Esophagus muscularis mucosa (tissue), 4 donors: ENCODE data around the gene ATCAY. TPM values are rescaled to one million over a fixed set of nuclear protein-coding genes. Genes with fewer than 3 reads are reported as not detected.

Experiments used
- DNase-seq: peaks from one replicate; pipeline ENCODE4 v3.0.0-alpha.2; 2017; ENCODE audit errors: extremely low spot score
- H3K27ac ChIP-seq, 4 donors: fragments of 200-600 bp; sonication (generic); replicated peaks in 1 of 4; 1 replicate in 3 of 4; 2 replicates in 1 of 4; pipeline ENCODE4 v1.5.1; 2016 to 2019; ENCODE audit warnings: mild to moderate bottlenecking in 1 of 4
- H3K27me3 ChIP-seq, 4 donors: fragments of 200-600 bp; sonication (generic); one replicate each; pipeline versions ENCODE4 v1.5.1 to v1.6.0; 2016 to 2019
- H3K36me3 ChIP-seq, 4 donors: fragments of 200-600 bp; sonication (generic); one replicate each; pipeline ENCODE4 v1.5.1; 2016 to 2019
- H3K4me1 ChIP-seq, 4 donors: fragments of 200-600 bp; sonication (generic); one replicate each; pipeline ENCODE4 v1.5.1; 2016 to 2019
- H3K4me3 ChIP-seq, 4 donors: fragments of 200-600 bp; sonication (generic); 1 replicate in 2 of 4; 2 replicates in 2 of 4; pipeline ENCODE4 v1.5.1; 2016 to 2019; ENCODE audit warnings: mild to moderate bottlenecking in 4 of 4, moderate library complexity in 1 of 4
- H3K9me3 ChIP-seq, 4 donors: fragments of 200-600 bp; sonication (generic); 1 replicate in 3 of 4; 2 replicates in 1 of 4; pipeline ENCODE4 v1.5.1; 2016 to 2019
- EP300 ChIP-seq: sonication (generic); formaldehyde crosslinking; IDR thresholded peaks from one replicate; pipeline ENCODE4 v1.6.1; 2017; ENCODE audit warnings: antibody characterized with exemption
- POLR2A ChIP-seq: fragments of 450-650 bp; IDR thresholded peaks from one replicate; pipeline ENCODE4 v1.6.1; 2017; ENCODE audit warnings: antibody characterized with exemption, moderate library complexity, mild to moderate bottlenecking, low read depth
- POLR2AphosphoS5 ChIP-seq, 2 donors: sonication (generic); formaldehyde crosslinking; IDR thresholded peaks; one replicate each; pipeline ENCODE4 v1.6.1; 2017; ENCODE audit warnings: antibody characterized with exemption in 2 of 2
- WGBS: methylation state at CpG from one replicate; pipeline ENCODE4 v1.1.5; 2018; 5-methylcytosine and 5-hydroxymethylcytosine counted together
- intact Hi-C: fragments of 100-400 bp; cut with DNase I; formaldehyde crosslinking; loops from one replicate; pipeline ENCODE4 v1.15.1; 2023
- total RNA-seq, 4 donors: library from RNA; depleted of rRNA; stranded (reverse); fragments of >200 nt; gene quantifications; one replicate each; pipeline versions ENCODE4 v1.1.0 to v1.2.1, GENCODE V29; 2016
- TF ChIP-seq, protein P1 (sequence below), 3 experiments: fragments of 200-600 bp in 2 of 3; fragments of 450-650 bp in 1 of 3; sonication (generic) in 2 of 3; IDR thresholded peaks; one replicate each; pipeline ENCODE4 v1.5.1; 2017 to 2019; ENCODE audit warnings: antibody characterized with exemption in 3 of 3, mild to moderate bottlenecking in 2 of 3, moderate library complexity in 1 of 3

ATCAY gene
- total RNA-seq, 4 donors from 2014 or later: 0.42 to 1.3 (median 0.82) TPM

DNA sequence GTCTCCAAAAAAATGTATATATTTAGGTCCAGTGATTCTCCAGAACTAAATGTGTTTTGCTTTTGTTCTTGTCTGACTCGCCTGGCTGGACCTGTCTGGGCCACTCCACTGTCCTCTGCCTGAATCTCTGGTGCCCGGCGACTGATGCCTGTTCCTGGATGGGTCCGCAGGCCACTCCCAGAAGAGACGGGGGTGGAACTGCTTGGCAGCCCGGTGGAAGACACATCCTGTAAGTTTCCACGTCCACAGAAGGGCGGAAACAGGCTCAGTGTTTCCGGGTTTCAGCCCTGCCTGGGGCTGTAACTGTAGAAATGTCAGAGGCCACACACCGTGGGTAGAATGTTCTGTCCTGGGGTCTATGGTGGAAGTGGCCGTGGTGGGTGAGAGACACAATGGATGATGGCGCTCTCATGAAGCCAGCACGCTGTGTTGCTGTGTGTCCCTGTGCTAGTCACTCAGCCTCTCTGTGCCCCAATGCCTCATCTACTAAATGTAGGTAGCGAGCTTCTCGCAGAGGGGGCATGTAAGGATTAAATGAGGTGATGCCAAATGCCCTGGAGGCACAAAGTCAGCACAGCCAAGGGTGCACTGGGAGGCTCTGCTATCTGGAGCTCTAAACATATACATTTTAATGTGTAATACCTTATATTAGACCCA, 22.0 kb downstream of the ATCAY start:
- no peak for DNase-seq
- peaks cover 0 to 8% (median 8%) of the 10 kb centered on the region in 4 donors for H3K9me3 ChIP-seq
- peaks cover 0 to 19% (median 0%) of the 10 kb centered on the region in 4 donors for H3K27me3 ChIP-seq
- H3K4me1 ChIP-seq: peaks cover 0 to 16% (median 14%) of the 10 kb centered on the region in 4 donors
- H3K27ac ChIP-seq: no peak overlapping the region
- WGBS: 84% methylated on average over 13 of the region's 15 CpGs
- no peak overlapping the region for H3K4me3 ChIP-seq
- H3K36me3 ChIP-seq: no peaks in the 10 kb centered on the region
- no peak for TF ChIP-seq POLR2AphosphoS5 (IDR thresholded peaks at IDR 0.05)
- no peak for TF ChIP-seq POLR2A
- no peak for TF ChIP-seq EP300
- TF ChIP-seq, protein P1, sequence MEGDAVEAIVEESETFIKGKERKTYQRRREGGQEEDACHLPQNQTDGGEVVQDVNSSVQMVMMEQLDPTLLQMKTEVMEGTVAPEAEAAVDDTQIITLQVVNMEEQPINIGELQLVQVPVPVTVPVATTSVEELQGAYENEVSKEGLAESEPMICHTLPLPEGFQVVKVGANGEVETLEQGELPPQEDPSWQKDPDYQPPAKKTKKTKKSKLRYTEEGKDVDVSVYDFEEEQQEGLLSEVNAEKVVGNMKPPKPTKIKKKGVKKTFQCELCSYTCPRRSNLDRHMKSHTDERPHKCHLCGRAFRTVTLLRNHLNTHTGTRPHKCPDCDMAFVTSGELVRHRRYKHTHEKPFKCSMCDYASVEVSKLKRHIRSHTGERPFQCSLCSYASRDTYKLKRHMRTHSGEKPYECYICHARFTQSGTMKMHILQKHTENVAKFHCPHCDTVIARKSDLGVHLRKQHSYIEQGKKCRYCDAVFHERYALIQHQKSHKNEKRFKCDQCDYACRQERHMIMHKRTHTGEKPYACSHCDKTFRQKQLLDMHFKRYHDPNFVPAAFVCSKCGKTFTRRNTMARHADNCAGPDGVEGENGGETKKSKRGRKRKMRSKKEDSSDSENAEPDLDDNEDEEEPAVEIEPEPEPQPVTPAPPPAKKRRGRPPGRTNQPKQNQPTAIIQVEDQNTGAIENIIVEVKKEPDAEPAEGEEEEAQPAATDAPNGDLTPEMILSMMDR (IDR thresholded peaks at IDR 0.05): no peak
- intact Hi-C loops: no loop called here

GRCh38 chr19:3904233-3904632, 23.7 kb downstream of the ATCAY start:
- Histone ChIP-seq H3K9me3 (no peaks in the 10 kb centered on the region), H3K27me3 (peaks cover 0 to 29% (median 0%) of the 10 kb centered on the region in 4 donors), H3K27ac (no peak overlapping the region), H3K4me1 (peaks cover 0 to 14% (median 13%) of the 10 kb centered on the region in 4 donors), H3K4me3 (no peak overlapping the region), H3K36me3 (no peaks in the 10 kb centered on the region)
- DNase-seq: no peak
- TF ChIP-seq, protein P1 (IDR thresholded peaks at IDR 0.05): no peak
- TF ChIP-seq POLR2A: no peak
- TF ChIP-seq POLR2AphosphoS5 (IDR thresholded peaks at IDR 0.05): no peak
- TF ChIP-seq EP300: no peak
- intact Hi-C loops: no loop called here
- WGBS: 90% methylated on average over 8 of the region's 8 CpGs

- intact Hi-C loops: no loop called here
- Histone ChIP-seq H3K27me3 (peaks cover 0 to 29% (median 0%) of the 10 kb centered on the region in 4 donors), H3K27ac (no peak overlapping the region), H3K9me3 (peaks cover 0 to 12% (median 11%) of the 10 kb centered on the region in 4 donors), H3K4me3 (no peak overlapping the region), H3K36me3 (no peaks in the 10 kb centered on the region), H3K4me1 (no peaks in the 10 kb centered on the region)
- DNase-seq: no peak
- 91% methylated on average over 32 of the region's 50 CpGs for WGBS
- TF ChIP-seq EP300 (no peak), POLR2A (no peak), POLR2AphosphoS5 (IDR thresholded peaks at IDR 0.05) (no peak)
- TF ChIP-seq, protein P1 (IDR thresholded peaks at IDR 0.05): no peak
These were observed 27.3 kb downstream of the ATCAY start for GRCh38 chr19:3907626-3908265.

DNA sequence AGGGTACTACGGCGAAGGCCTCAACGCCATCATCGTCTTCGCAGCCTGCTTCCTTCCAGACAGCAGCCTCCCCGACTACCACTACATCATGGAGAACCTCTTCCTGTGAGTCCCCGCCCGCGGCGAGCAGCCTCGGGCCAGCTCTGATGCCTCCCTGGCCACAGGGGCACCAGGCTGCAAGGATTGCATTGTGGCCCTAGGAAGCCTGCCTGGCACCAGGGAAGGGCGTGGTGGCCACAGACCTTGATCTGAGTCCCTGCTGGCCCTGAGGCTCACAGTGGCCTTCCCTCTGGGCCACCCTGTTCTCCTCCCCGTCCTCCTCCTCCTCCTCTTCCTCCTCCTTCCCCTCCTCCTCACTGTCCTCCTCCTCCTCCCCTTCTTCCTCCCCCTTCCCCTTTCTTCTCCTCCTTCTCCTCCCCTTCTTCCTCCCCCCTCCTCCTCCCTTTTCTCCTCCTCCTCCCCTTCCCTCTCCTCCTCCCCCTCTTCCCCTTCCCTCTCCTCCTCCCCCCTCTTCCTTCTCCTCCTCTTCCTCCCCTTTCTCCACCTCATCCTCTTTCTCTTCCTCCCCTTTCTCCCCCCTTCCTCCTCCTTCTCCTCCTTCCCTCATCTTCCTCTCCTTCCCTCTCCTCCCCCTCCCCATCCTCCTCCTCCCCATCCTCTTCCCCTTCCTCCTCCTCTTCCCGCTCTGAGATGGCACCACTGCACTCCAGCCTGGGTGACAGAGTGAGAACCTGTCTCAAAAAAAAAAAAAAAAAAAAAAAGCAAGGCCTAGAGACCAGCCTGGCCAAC, 28.0 kb downstream of the ATCAY start:
- 76% methylated on average over 14 of the region's 14 CpGs for WGBS
- H3K4me3 ChIP-seq: no peak overlapping the region
- H3K36me3 ChIP-seq: no peaks in the 10 kb centered on the region
- peaks cover 0 to 12% (median 11%) of the 10 kb centered on the region in 4 donors for H3K9me3 ChIP-seq
- H3K27ac ChIP-seq: no peak overlapping the region
- no peak for DNase-seq
- no peaks in the 10 kb centered on the region for H3K4me1 ChIP-seq
- TF ChIP-seq POLR2A (no peak), EP300 (no peak), POLR2AphosphoS5 (IDR thresholded peaks at IDR 0.05) (no peak)
- TF ChIP-seq, protein P1 (IDR thresholded peaks at IDR 0.05): no peak
- H3K27me3 ChIP-seq: peaks cover 0 to 29% (median 0%) of the 10 kb centered on the region in 4 donors
- intact Hi-C loops: no loop called here
